Nephron (organoid): ENCODE data around the gene F3.
A peak's percentile ranks its signal among the peaks of the same experiment; 100 is the strongest.

Experiments
- H3K27ac Mint-ChIP-seq, 3 experiments: 2 replicates each; pipeline ENCODE4 v1.8.0; 2020; ENCODE audit warnings: mixed read lengths in 3 of 3, mild to moderate bottlenecking in 2 of 3, moderate library complexity in 1 of 3
- H3K27me3 Mint-ChIP-seq: 2 replicates; pipeline ENCODE4 v1.8.0; 2021; ENCODE audit warnings: low read depth, mild to moderate bottlenecking, moderate library complexity, mixed read lengths
- H3K36me3 Mint-ChIP-seq: 2 replicates; pipeline ENCODE4 v1.8.0; 2020; ENCODE audit warnings: low read depth, mixed read lengths
- H3K4me1 Mint-ChIP-seq: 2 replicates; pipeline ENCODE4 v1.8.0; 2020; ENCODE audit warnings: mixed read lengths
- H3K4me3 Mint-ChIP-seq, 3 experiments: 2 replicates each; pipeline ENCODE4 v1.8.0; 2020; ENCODE audit warnings: mild to moderate bottlenecking in 3 of 3, mixed read lengths in 3 of 3, moderate library complexity in 2 of 3
- H3K9me3 Mint-ChIP-seq: 2 replicates; pipeline ENCODE4 v1.8.0; 2020; ENCODE audit warnings: mixed read lengths
- TF ChIP-seq, protein P1 (sequence below), 3 experiments: fragments of 200-600 bp; sonication (generic); IDR thresholded peaks; one replicate each; pipeline ENCODE4 v1.5.0; 2021; ENCODE audit warnings: antibody characterized with exemption in 3 of 3; ENCODE audit not compliant: unreplicated experiment in 3 of 3

The F3 gene

DNA sequence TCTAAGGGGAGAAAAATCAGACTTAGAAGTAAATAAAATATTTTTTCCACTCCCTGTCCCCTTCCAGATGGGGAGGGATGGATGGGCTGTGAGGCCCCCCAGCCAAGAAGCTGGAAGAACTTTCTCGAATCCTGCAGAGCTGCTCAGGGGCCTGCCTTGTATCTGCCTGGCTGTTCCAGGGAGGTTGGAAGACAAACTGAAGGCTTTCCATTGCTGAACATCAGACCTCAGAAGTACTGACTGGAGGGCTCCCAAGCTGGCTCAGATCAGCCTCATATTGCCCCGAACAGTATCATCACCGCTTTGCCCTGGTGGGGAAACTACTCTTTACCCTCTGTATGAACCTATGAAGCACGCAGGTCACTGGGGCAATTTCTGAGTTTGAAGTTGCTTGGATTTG is 12.4 kb upstream of the F3 start:
- H3K9me3 Mint-ChIP-seq, result no peaks in the 10 kb centered on the region
- H3K4me3 Mint-ChIP-seq, result no peak overlapping the region
- no peaks in the 10 kb centered on the region for H3K27me3 Mint-ChIP-seq
- H3K4me1 Mint-ChIP-seq, result peaks cover 61% of the 10 kb centered on the region
- no peaks in the 10 kb centered on the region for H3K36me3 Mint-ChIP-seq
- TF ChIP-seq, protein P1, sequence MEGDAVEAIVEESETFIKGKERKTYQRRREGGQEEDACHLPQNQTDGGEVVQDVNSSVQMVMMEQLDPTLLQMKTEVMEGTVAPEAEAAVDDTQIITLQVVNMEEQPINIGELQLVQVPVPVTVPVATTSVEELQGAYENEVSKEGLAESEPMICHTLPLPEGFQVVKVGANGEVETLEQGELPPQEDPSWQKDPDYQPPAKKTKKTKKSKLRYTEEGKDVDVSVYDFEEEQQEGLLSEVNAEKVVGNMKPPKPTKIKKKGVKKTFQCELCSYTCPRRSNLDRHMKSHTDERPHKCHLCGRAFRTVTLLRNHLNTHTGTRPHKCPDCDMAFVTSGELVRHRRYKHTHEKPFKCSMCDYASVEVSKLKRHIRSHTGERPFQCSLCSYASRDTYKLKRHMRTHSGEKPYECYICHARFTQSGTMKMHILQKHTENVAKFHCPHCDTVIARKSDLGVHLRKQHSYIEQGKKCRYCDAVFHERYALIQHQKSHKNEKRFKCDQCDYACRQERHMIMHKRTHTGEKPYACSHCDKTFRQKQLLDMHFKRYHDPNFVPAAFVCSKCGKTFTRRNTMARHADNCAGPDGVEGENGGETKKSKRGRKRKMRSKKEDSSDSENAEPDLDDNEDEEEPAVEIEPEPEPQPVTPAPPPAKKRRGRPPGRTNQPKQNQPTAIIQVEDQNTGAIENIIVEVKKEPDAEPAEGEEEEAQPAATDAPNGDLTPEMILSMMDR (IDR thresholded peaks at IDR 0.05; ENCODE audit: unreplicated experiment in 3 of 3), result no peak
- peak overlapping the region; percentile 83 to 94 (median 85) for H3K27ac Mint-ChIP-seq

DNA sequence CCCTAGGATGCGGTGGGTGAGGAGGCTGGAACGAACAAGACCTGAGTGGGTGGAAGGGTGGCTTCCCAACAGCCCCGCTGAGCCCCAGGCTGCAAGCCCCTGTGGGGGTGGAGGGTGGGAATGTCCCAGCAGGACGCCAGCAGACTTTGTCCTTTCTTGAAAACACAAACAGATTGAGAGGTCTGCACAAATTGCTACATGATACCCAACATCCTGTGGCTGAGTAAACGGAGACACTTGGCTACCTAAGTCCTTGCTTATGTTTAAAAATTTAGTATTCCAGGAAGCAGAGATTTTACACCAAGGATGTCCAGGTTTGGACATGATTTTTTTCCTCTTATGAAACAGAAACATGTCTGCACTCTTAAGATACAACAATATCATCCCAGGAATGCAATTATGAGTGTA is 11.8 kb upstream of the F3 start:
- Mint-ChIP-seq H3K36me3 (no peaks in the 10 kb centered on the region), H3K4me1 (peaks cover 61% of the 10 kb centered on the region), H3K4me3 (peak overlapping the region in 1 of 3 experiments; percentile 6), H3K27me3 (no peaks in the 10 kb centered on the region), H3K9me3 (no peaks in the 10 kb centered on the region), H3K27ac (peak overlapping the region; percentile 83 to 94 (median 85))
- TF ChIP-seq, protein P1 (IDR thresholded peaks at IDR 0.05; ENCODE audit: unreplicated experiment in 3 of 3), result no peak

DNA sequence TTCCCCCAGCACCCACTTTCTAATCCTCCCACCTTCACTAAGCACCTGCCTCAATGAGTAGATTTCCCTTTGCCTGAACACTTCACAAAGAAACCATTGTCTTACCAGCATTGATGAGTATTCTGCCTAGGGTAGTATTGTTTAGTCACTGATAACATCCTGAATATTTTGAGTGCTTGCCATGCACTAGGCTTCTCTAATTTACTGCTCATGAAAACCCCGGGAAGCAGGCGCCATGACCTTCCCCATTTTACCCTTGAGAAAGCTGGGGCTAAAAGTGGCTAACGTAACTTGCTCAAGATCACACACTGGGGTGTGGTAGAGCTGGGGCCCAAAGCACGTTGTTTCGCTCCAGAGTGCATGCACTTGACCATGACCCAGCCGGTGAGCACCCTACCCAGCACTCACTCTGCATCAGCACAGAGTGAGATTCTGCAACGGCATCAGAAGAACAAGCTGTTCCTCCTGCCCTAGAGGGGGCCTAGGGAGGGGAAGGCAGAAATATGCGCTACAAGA is 10.6 kb upstream of the F3 start:
- no peaks in the 10 kb centered on the region for H3K27me3 Mint-ChIP-seq
- H3K36me3 Mint-ChIP-seq, result no peaks in the 10 kb centered on the region
- TF ChIP-seq, protein P1 (IDR thresholded peaks at IDR 0.05; ENCODE audit: unreplicated experiment in 3 of 3), result no peak
- no peaks in the 10 kb centered on the region for H3K9me3 Mint-ChIP-seq
- H3K4me3 Mint-ChIP-seq, result no peak overlapping the region
- H3K27ac Mint-ChIP-seq, result peak overlapping the region; percentile 83 to 94 (median 85)
- H3K4me1 Mint-ChIP-seq, result peaks cover 61% of the 10 kb centered on the region

DNA sequence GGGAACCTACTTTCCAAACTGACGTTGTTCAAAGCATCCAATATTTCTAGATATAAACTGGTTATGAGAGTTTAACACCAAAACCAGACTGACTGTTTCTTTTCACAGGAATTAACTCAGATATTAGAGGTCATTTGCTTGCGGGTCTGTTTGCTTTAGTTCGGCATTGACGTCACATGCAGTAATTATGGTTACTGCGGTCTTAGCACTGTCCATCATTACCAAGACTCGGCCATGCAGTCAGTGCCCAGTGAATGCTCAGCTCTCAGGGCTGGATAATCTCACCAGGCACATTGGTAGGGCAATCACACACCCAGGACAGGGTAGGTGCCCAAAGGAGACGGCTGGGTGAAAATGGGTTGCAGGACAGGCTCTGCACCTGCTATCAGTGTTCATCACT is 9.9 kb upstream of the F3 start:
- H3K4me3 Mint-ChIP-seq, result no peak overlapping the region
- no peaks in the 10 kb centered on the region for H3K36me3 Mint-ChIP-seq
- H3K27me3 Mint-ChIP-seq, result no peaks in the 10 kb centered on the region
- no peaks in the 10 kb centered on the region for H3K9me3 Mint-ChIP-seq
- H3K4me1 Mint-ChIP-seq, result peaks cover 61% of the 10 kb centered on the region
- H3K27ac Mint-ChIP-seq, result peak overlapping the region; percentile 83 to 94 (median 85)
- TF ChIP-seq, protein P1 (IDR thresholded peaks at IDR 0.05; ENCODE audit: unreplicated experiment in 3 of 3), result no peak

DNA sequence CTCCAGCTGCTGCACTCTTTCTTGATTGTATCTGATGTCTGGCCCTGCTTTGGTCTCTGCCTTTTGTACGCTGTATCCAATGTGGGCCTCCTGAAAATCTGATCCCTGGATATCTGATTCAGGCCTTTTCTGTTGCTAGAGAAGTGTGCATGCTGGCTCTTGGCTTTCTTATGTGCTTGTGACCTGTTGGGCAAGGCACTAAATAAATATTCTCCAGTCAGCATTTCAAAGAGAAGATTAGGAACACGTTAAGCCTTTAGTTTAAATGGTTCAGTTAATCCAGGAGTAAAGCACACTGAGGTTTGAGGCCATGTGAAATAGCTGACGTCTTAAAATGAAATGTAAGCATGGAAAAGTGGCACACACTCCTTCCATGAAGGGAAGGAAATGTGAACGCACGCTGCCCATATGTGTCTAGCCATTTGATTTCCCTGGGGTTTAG is 9.3 kb upstream of the F3 start:
- TF ChIP-seq, protein P1 (IDR thresholded peaks at IDR 0.05; ENCODE audit: unreplicated experiment in 3 of 3), result no peak
- Mint-ChIP-seq H3K27me3 (no peaks in the 10 kb centered on the region), H3K4me1 (peaks cover 61% of the 10 kb centered on the region)

DNA sequence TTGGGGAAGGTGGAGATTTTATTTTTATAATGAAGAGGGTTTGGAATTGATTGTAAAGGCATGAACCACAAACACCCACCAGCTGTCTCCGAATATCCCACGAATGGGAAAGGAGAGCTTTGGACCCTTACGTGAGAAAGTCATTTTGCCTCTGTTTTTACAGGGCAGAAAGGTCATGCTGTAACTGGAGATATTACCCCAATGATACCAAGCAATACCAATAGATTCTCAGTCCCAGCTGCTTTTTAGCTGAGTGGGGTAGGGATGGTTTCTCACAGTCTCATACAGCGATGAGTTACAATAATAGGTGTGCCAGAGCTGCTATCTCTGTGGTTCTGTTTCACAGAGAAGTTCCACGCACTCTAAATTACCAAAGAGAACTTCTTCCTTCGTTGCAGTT is 8.8 kb upstream of the F3 start:
- Mint-ChIP-seq H3K4me3 (no peak overlapping the region), H3K9me3 (no peaks in the 10 kb centered on the region), H3K27me3 (no peaks in the 10 kb centered on the region), H3K36me3 (no peaks in the 10 kb centered on the region), H3K27ac (peak overlapping the region; percentile 83 to 94 (median 85)), H3K4me1 (peaks cover 56% of the 10 kb centered on the region)
- TF ChIP-seq, protein P1 (IDR thresholded peaks at IDR 0.05; ENCODE audit: unreplicated experiment in 3 of 3), result no peak

More for the DNA sequence above, 9.3 kb upstream of the F3 start:
- H3K36me3 Mint-ChIP-seq, result no peaks in the 10 kb centered on the region
- H3K9me3 Mint-ChIP-seq, result no peaks in the 10 kb centered on the region
- peak overlapping the region; percentile 83 to 94 (median 85) for H3K27ac Mint-ChIP-seq
- no peak overlapping the region for H3K4me3 Mint-ChIP-seq
